SK-N-MC (cell line): Measurements from ENCODE around the gene DACT2.

Source experiments
- EZH2 ChIP-seq: fragments of 200-600 bp; sonication (generic); IDR thresholded peaks from one replicate; pipeline ENCODE4 v1.6.1; 2017; ENCODE audit warnings: antibody characterized with exemption
- POLR2AphosphoS5 ChIP-seq: IDR thresholded peaks from 2 replicates; pipeline ENCODE4 v1.6.1; 2012; ENCODE audit warnings: mild to moderate bottlenecking, low read depth, low read length, borderline replicate concordance

DNA sequence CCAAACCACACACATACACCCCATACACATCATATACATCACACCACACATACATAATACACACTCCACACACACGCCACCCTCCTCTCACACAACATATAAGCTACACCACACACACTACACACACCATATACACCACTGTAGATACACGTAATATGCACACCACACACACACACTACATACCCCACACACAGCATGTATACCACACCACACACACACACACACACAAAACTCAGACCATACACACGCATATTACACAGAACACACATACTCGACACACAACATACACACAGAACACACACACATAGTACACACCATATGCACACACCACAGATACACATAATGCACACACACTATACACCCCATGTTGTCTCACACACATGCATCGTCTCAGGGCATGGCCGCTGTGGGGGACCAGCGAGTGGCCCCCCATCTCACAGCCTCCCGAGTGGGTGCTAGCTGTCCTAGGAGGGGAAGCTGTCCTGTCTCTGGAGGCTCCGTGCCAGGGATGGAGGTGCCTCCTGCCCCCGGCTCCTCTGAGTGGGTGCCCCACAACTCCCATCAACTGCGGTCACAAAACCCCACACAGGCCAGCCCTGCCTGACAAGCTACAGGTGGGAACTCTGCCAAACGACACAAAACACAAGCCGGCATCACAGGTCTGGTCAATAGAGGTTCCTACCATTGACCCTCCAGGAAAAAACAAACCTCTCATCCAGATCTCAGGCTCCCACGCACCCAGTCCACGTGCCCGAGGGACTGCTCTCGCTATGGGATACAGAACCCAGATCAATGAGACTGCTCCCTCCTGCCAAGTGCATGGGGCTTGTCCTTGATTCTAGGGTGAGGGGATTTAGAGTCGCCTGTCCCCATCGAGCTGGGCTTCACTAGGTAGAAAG is 49.1 kb downstream of the DACT2 start:
- TF ChIP-seq EZH2, result no peak
- no peak for TF ChIP-seq POLR2AphosphoS5
